NCI-H345 (cell line): Measurements from ENCODE around the gene HIPK3.

Source experiments
- DNase-seq: peaks from one replicate; lab custom pipeline; 2025; lab: John Stamatoyannopoulos, UW

HIPK3 gene

DNA sequence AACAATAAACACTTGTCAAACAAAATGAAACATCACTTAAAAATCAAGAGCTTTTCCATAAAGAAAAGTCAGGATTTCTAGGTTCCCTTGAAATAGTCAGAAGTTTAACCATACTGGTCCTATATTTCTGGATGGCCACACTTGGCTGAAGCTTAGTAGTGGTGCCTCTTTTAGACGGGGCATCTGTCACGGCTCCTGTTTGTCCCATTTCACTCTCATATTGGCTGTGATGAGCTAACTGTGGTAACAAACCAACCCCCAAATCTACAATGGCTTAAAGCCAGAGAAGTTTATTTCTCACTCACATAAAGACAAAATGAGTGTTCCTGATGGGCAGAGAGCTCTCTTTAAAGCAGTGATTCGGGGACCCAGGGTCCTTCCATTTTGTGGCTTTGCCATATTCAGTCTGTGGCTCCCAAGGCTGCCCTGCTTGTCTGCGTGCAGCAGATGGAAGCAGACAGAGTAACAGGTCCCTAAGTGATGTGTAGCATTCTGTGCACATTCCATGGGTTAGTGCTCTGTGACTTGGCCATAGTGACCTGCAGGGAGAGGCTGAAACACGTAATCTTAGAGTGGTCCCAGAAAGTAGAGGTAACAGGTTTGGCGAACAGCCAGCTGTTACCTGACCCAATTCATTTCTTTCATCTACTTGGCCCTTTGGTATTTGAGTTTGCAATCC, 137.4 kb downstream of the HIPK3 start:
- no peak for DNase-seq

DNA sequence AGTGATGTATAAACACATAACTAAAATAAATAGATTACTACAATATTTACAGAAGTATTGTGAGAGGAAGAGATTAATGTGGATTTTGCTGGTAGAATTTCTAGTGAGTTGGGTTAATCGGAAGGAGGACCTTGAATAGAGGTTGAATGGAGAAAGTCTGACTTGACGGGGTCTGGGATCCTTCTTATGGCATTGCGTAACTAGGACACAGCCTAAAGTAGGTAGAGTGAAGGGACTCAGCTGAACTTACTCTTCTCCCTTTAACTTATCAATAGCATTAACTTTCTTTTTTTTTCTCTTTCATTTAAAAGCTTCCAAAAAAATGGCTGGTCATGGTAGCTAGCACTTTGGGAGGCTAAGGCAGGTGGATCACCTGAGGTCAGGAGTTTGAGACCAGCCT, 139.2 kb downstream of the HIPK3 start:
- DNase-seq, result no peak

GRCh38 chr11:33399421-33399820, 142.2 kb downstream of the HIPK3 start:
- no peak for DNase-seq

DNA sequence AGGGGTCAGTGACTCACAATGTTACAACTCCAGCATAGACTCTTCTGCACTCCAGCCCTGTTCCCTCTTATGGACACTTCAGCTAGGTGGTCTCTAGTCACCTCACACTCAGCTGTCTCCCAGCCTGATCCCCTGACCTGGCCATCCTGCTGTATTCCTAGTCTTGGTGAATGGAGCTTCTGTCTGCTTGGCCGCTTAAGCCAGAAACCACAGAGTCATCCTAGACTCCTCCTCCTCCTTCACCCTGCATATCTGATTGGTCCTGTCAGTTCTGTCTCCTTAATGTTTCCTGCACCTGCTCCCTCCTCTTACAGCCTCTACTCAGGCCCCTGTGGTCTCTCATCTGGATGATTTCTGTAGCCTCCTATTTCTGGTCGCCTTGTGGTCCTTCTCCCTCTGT, 144.9 kb downstream of the HIPK3 start:
- no peak for DNase-seq

GRCh38 chr11:33403344-33403743, 146.2 kb downstream of the HIPK3 start:
- DNase-seq, result no peak

DNA sequence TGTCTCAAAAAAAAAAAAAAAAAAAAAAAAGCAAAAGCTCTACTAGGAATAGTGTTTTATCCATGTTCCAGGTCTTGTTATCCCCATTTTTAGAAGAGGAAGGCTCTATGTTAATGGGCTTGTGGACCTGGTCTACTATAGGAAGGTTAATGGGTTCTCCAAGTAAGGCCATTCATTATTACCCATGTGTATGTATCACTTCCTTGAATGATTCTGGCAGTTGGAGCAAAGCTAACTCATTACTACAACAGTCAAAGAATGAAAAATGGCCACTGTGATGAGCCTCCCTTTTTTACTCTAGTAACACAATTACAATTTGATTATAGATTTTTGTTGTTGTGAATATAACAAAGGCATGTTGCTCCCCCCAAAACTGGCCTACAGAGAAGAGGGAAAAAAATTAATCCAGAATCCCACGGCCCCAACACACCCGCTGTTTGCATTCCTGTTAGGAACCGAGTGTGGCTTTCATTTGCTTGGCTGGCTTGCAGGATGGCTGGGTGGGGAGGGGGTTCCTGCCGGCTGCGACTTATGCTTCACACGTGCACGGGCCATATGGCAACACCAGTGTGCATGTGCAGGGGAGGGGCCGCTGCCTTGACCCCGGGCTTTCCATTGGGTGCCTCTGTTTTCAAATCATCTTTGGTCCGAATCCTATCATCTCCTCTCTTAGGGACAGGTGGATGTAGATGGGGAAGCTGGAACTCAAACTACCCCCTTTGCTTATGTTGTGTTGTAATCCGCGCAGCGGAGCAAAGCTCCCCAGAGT, 148.8 kb downstream of the HIPK3 start:
- no peak for DNase-seq
